OCI-LY3 (cell line): ENCODE measurements around the gene ELMO1.
A peak's percentile ranks its signal among the peaks of the same experiment; 100 is the strongest.

Experiments used
- H2AFZ ChIP-seq: fragments of 200-600, 300-600 bp; shearing (Covaris generic); 2 replicates; pipeline ENCODE4 v1.6.0; 2014; ENCODE audit warnings: antibody characterized with exemption, low read depth, low read length
- H3K27ac ChIP-seq: fragments of 200-600, 300-600 bp; sonication (generic); 2 replicates; pipeline ENCODE4 v1.5.1; 2014; ENCODE audit warnings: mild to moderate bottlenecking, low read length, moderate library complexity, mixed read lengths
- H3K27me3 ChIP-seq: fragments of 200-600, 300-600 bp; sonication (generic); 2 replicates; pipeline ENCODE4 v1.6.1; 2014; ENCODE audit warnings: low read depth, low read length, mixed read lengths
- H3K36me3 ChIP-seq: fragments of 200-600, 300-600 bp; sonication (generic); replicated peaks from 2 replicates; pipeline ENCODE3; 2014; ENCODE audit warnings: low read depth, low read length, mixed read lengths
- H3K4me1 ChIP-seq: fragments of 300-600, 200-600 bp; sonication (generic); 2 replicates; pipeline ENCODE4 v1.6.1; 2014; ENCODE audit warnings: low read length, mixed read lengths
- H3K4me2 ChIP-seq: fragments of 200-600, 300-600 bp; sonication (generic); 2 replicates; pipeline ENCODE4 v1.6.1; 2014; ENCODE audit warnings: low read length, mixed read lengths
- H3K4me3 ChIP-seq: fragments of 300-600, 200-600 bp; sonication (generic); 2 replicates; pipeline ENCODE4 v1.5.1; 2014; ENCODE audit warnings: antibody characterized with exemption, mild to moderate bottlenecking, low read length, moderate library complexity
- H3K79me2 ChIP-seq: fragments of 300-600, 200-600 bp; shearing (Covaris generic); 2 replicates; pipeline ENCODE4 v1.6.1; 2014; ENCODE audit warnings: mild to moderate bottlenecking, low read length, mixed read lengths
- H3K9ac ChIP-seq: fragments of 300-600, 200-600 bp; shearing (Covaris generic); 2 replicates; pipeline ENCODE4 v1.6.0; 2014; ENCODE audit warnings: mild to moderate bottlenecking, low read length, moderate library complexity
- H3K9me3 ChIP-seq: fragments of 200-600, 300-600 bp; shearing (Covaris generic); 2 replicates; pipeline ENCODE4 v1.6.1; 2014; ENCODE audit warnings: low read length, mixed read lengths; ENCODE audit not compliant: insufficient read depth
- H4K20me1 ChIP-seq: fragments of 200-600, 300-600 bp; sonication (generic); 2 replicates; pipeline ENCODE4 v1.6.1; 2016; ENCODE audit warnings: low read length, mixed read lengths; ENCODE audit not compliant: insufficient read depth
- EZH2phosphoT487 ChIP-seq: fragments of 200-600 bp; shearing (Covaris generic); IDR thresholded peaks from 2 replicates; pipeline ENCODE4 v1.6.1; 2018; ENCODE audit warnings: antibody characterized with exemption, mixed run types, low read depth
- TF ChIP-seq, protein P1 (sequence below): fragments of 200-600, 300-600 bp; sonication (generic); IDR thresholded peaks from 2 replicates; pipeline ENCODE4 v1.5.1; 2014; ENCODE audit warnings: antibody characterized with exemption, low read length, low read depth

Gene ELMO1

GRCh38 chr7:37084303-37084702 lies 364.4 kb downstream of the ELMO1 start:
- Histone ChIP-seq H4K20me1 (peaks cover 45% of the 10 kb centered on the region), H3K27me3 (no peaks in the 10 kb centered on the region), H3K4me3 (no peak overlapping the region), H3K4me2 (no peak overlapping the region), H3K9ac (no peak overlapping the region), H3K9me3 (no peaks in the 10 kb centered on the region), H2AFZ (no peak overlapping the region), H3K27ac (no peak overlapping the region), H3K4me1 (peaks cover 20% of the 10 kb centered on the region), H3K79me2 (peaks cover 22% of the 10 kb centered on the region), H3K36me3 (peaks cover 37% of the 10 kb centered on the region)
- TF ChIP-seq EZH2phosphoT487, result no peak
- TF ChIP-seq, protein P1, sequence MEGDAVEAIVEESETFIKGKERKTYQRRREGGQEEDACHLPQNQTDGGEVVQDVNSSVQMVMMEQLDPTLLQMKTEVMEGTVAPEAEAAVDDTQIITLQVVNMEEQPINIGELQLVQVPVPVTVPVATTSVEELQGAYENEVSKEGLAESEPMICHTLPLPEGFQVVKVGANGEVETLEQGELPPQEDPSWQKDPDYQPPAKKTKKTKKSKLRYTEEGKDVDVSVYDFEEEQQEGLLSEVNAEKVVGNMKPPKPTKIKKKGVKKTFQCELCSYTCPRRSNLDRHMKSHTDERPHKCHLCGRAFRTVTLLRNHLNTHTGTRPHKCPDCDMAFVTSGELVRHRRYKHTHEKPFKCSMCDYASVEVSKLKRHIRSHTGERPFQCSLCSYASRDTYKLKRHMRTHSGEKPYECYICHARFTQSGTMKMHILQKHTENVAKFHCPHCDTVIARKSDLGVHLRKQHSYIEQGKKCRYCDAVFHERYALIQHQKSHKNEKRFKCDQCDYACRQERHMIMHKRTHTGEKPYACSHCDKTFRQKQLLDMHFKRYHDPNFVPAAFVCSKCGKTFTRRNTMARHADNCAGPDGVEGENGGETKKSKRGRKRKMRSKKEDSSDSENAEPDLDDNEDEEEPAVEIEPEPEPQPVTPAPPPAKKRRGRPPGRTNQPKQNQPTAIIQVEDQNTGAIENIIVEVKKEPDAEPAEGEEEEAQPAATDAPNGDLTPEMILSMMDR, result no peak

DNA sequence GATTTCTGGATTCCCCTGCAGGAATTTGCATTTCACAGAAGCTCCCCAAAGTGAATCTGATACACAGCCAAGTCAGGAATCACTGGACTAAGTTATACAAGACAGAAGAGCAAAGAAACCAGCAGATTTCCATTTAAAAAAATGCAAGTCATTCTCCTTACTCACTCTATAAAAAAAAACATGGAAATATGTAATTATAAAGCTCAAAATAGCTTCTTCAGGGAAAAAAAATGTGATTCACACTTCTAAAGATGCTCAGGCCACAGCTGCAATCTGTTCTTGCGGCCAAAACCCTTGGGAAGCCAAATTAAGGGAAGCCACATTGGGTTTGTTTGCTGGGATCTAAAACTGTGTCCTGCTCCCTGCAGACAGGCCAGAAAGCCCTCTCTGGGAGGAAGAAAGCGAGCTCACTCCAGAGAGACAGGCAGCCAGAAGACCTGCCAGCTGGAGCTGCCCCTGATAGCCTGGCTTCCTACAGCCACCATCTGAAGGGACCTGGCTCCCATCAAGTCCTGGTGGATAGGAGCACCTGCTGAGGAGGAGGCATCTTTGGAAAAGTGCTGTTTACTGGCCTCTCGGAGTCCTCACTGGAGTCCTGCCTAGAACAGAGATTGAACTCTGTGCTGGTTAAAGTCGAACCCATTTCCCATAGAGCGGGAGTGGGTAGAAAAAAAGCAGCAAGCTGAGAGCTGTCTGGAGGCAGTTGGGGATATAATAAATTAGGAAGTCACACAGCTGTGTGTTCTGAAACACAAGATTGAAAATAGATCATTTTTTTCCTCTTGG lies 365.2 kb downstream of the ELMO1 start:
- Histone ChIP-seq H3K4me2 (no peak overlapping the region), H3K27ac (no peak overlapping the region)

GRCh38 chr7:37081436-37081835 lies 367.2 kb downstream of the ELMO1 start:
- no peaks in the 10 kb centered on the region for H3K9me3 ChIP-seq
- H3K79me2 ChIP-seq, result peaks cover 22% of the 10 kb centered on the region
- peaks cover 37% of the 10 kb centered on the region for H3K36me3 ChIP-seq
- peak overlapping the region; percentile 25; the same call in 1 of the 2 replicates for H3K4me2 ChIP-seq
- H3K27ac ChIP-seq, result no peak overlapping the region
- peaks cover 41% of the 10 kb centered on the region for H4K20me1 ChIP-seq
- H3K4me3 ChIP-seq, result no peak overlapping the region
- H3K27me3 ChIP-seq, result no peaks in the 10 kb centered on the region
- H3K9ac ChIP-seq, result no peak overlapping the region
- peaks cover 20% of the 10 kb centered on the region for H3K4me1 ChIP-seq
- TF ChIP-seq, protein P1, result no peak
- TF ChIP-seq EZH2phosphoT487, result no peak
- no peak overlapping the region for H2AFZ ChIP-seq

More for the DNA sequence above, 365.2 kb downstream of the ELMO1 start:
- H3K27me3 ChIP-seq, result no peaks in the 10 kb centered on the region
- H4K20me1 ChIP-seq, result peaks cover 39% of the 10 kb centered on the region
- no peak overlapping the region for H3K4me3 ChIP-seq
- peaks cover 20% of the 10 kb centered on the region for H3K4me1 ChIP-seq
- H2AFZ ChIP-seq, result no peak overlapping the region
- TF ChIP-seq, protein P1, result no peak
- no peak for TF ChIP-seq EZH2phosphoT487
- H3K9ac ChIP-seq, result no peak overlapping the region
- H3K9me3 ChIP-seq, result no peaks in the 10 kb centered on the region
- peaks cover 22% of the 10 kb centered on the region for H3K79me2 ChIP-seq
- H3K36me3 ChIP-seq, result peaks cover 34% of the 10 kb centered on the region

DNA sequence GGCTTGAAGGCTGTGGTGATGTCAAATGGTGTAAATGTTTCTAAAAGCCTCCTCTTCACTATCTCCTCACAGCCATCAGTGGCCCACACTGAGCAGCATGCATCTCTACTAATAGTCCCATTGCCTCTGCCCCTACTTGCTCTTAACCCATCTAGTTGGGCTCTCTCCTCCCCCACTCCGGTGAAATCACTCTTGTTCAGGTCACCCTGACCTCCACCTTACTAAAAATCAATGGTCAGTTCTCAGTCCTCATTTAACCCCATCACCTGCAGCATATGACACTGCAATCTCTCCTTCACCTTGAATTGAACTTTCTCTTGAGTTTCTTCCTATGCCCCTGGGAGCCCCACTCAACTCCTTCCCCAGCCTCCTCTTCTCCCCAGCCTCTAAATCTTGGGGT lies 369.2 kb downstream of the ELMO1 start:
- Histone ChIP-seq H3K4me1 (peaks cover 20% of the 10 kb centered on the region), H3K4me2 (no peak overlapping the region), H3K4me3 (no peak overlapping the region), H3K79me2 (peaks cover 22% of the 10 kb centered on the region), H2AFZ (no peak overlapping the region), H3K27ac (no peak overlapping the region), H3K9me3 (no peaks in the 10 kb centered on the region), H3K36me3 (peaks cover 38% of the 10 kb centered on the region), H4K20me1 (peaks cover 46% of the 10 kb centered on the region), H3K27me3 (no peaks in the 10 kb centered on the region), H3K9ac (no peak overlapping the region)
- TF ChIP-seq EZH2phosphoT487, result no peak
- TF ChIP-seq, protein P1, result no peak
